ENCODE data around the gene INPP5A. TPM values are rescaled to one million over a fixed set of nuclear protein-coding genes. Genes with fewer than 3 reads are reported as not detected.

Gene INPP5A
- total and polyA plus RNA-seq, 11 donors: 38.6 to 179 (median 102) TPM

GRCh38 chr10:132712743-132713142, 175.2 kb downstream of the INPP5A start:
- ATAC-seq (peak in 1 of 4 donors; percentile 3), DNase-seq (peak in 2 of 5 donors; percentile 2 to 11)
- peaks cover 0 to 55% (median 24%) of the 10 kb centered on the region in 9 donors for H3K36me3 ChIP-seq
- intact Hi-C loops (cut with DNase I): no loop called here
- H3K4me1 ChIP-seq: peaks cover 0 to 3% (median 0%) of the 10 kb centered on the region in 12 donors
- WGBS, 4 donors: 94 to 98% (median 97%) methylated on average over 6 of the region's 6 CpGs
- H3K27me3 ChIP-seq: no peaks in the 10 kb centered on the region
- H3K9me3 ChIP-seq: no peaks in the 10 kb centered on the region
- no peak overlapping the region for H3K27ac ChIP-seq
- TF ChIP-seq POLR2A (IDR thresholded peaks at IDR 0.05): no peak
- TF ChIP-seq CTCF (IDR thresholded peaks at IDR 0.05): no peak
- no peak overlapping the region for H3K4me3 ChIP-seq

DNA sequence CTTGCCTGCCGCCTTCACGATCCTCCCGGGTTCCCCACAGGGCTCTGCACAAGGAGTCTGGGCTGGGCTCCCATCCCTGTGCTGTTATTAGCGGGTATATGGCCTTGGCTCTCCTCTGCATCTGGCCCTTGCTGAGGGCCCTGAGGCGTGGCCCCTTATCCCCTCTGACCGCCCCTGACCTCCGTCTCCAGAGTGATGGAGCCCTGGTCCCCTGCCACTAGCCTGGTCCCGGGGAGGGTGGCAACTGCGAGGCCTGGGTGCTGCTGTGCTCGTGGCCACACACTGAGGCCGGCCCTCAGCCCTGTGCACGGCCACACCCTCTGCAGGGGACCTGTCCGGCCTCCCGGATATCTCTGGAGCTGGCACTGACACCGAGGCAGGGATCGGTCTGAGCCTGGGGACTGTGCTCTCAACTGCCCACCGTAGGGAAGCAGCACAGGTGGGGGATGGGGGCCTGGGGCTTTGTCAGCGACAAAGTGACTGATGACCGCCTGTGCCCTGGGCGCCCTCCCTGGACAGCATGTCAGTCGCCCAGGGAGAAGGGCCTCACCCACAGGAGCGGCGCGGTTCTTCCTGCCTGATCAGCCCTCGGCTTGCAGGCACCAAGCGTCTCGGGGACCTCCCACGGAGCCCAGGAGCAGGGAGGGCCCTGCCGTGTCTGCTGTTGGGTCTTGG, 176.0 kb downstream of the INPP5A start:
- H3K36me3 ChIP-seq: peaks cover 0 to 50% (median 20%) of the 10 kb centered on the region in 9 donors
- no peaks in the 10 kb centered on the region for H3K27me3 ChIP-seq
- 77 to 87% (median 83%) methylated on average over 24 to 29 of the region's 29 CpGs for WGBS, 4 donors
- intact Hi-C loops (cut with DNase I): no loop called here
- peaks cover 0 to 3% (median 0%) of the 10 kb centered on the region in 12 donors for H3K4me1 ChIP-seq
- ATAC-seq: peak in 1 of 4 donors; percentile 10
- H3K4me3 ChIP-seq: peak overlapping the region in 1 of 12 donors; percentile 9
- peak overlapping the region in 3 of 12 donors; percentile 41 to 58 (median 43) for H3K27ac ChIP-seq
- peak in 4 of 5 donors; percentile 12 to 64 (median 28) for DNase-seq
- TF ChIP-seq POLR2A (IDR thresholded peaks at IDR 0.05): no peak
- no peak for TF ChIP-seq CTCF (IDR thresholded peaks at IDR 0.05)
- H3K9me3 ChIP-seq: no peaks in the 10 kb centered on the region

- Histone ChIP-seq H3K27ac (peak overlapping the region in 3 of 12 donors; percentile 41 to 58 (median 43)), H3K4me3 (peak overlapping the region in 1 of 12 donors; percentile 9), H3K27me3 (no peaks in the 10 kb centered on the region), H3K4me1 (peaks cover 0 to 3% (median 0%) of the 10 kb centered on the region in 12 donors), H3K36me3 (peaks cover 0 to 45% (median 16%) of the 10 kb centered on the region in 9 donors), H3K9me3 (no peaks in the 10 kb centered on the region)
- intact Hi-C loops (cut with DNase I): no loop called here
- peak in 4 of 5 donors; percentile 27 to 59 (median 56) for DNase-seq
- 73 to 74% (median 74%) methylated on average over 43 to 48 of the region's 48 CpGs for WGBS, 4 donors
- ATAC-seq: peak in 3 of 4 donors; percentile 48 to 73 (median 55)
- TF ChIP-seq POLR2A (IDR thresholded peaks at IDR 0.05): no peak
- no peak for TF ChIP-seq CTCF (IDR thresholded peaks at IDR 0.05)
These were observed 176.8 kb downstream of the INPP5A start for GRCh38 chr10:132714096-132714985.
